Astrocyte of the cerebellum (primary cell): ENCODE data around the gene MACC1.

Source experiments
- DNase-seq: peaks from one replicate; pipeline ENCODE4 v3.0.0-alpha.2; 2011; ENCODE audit warnings: low read depth
- H3K4me3 ChIP-seq: 2 replicates; pipeline ENCODE4 v1.5.1; 2011; ENCODE audit warnings: mild to moderate bottlenecking, low read depth, low read length, moderate library complexity
- in situ Hi-C: cut with HindIII; loops from 2 replicates; pipeline ENCODE4 v1.10.0; 2017; ENCODE audit warnings: low sequenced_read_pairs
- TF ChIP-seq, protein P1 (sequence below): IDR thresholded peaks from 2 replicates; pipeline ENCODE4 v1.5.1; 2012; ENCODE audit warnings: low read length, low read depth, moderate library complexity, mild to moderate bottlenecking; ENCODE audit errors: missing control alignments

MACC1 gene

DNA sequence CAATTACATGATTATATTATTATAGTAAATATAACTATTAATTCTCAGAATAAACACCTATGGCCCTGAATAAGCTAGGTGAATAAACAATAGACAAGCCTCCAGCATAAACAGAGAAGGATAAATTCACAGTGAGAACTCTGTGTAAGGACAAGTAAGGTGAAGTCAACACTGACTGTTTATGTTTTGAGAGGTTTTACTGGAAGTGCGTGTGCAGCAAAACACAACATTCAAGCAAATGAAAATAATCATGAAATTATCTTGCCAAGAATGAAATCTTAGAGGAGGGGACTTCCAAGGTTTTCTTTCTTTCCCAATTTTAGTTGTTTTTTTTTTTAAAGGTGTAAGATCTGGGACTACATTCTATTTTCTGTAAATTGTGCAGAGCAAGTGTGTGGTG is 112.5 kb downstream of the MACC1 start:
- TF ChIP-seq, protein P1, sequence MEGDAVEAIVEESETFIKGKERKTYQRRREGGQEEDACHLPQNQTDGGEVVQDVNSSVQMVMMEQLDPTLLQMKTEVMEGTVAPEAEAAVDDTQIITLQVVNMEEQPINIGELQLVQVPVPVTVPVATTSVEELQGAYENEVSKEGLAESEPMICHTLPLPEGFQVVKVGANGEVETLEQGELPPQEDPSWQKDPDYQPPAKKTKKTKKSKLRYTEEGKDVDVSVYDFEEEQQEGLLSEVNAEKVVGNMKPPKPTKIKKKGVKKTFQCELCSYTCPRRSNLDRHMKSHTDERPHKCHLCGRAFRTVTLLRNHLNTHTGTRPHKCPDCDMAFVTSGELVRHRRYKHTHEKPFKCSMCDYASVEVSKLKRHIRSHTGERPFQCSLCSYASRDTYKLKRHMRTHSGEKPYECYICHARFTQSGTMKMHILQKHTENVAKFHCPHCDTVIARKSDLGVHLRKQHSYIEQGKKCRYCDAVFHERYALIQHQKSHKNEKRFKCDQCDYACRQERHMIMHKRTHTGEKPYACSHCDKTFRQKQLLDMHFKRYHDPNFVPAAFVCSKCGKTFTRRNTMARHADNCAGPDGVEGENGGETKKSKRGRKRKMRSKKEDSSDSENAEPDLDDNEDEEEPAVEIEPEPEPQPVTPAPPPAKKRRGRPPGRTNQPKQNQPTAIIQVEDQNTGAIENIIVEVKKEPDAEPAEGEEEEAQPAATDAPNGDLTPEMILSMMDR, result no peak
- no peak overlapping the region for H3K4me3 ChIP-seq
- DNase-seq, result no peak
- in situ Hi-C loops, result no loop called here

DNA sequence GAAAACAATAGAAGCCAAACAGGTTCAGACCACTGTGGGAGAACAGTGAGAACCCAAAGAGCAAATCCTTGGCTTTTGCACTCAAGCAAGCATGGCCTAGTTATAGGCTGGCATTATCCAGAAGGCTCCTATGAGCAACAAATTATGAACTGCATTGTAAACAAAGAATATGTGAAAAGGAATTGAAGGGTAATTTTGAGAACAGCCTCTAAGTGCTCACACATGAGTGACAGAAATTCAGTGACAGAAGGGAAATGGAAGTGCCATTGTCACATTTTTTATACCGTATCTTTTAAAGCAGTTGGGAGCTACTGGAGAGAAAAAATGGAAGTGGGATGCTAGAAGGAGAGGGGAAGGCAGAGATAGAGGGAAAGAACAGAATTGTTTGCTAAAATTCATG is 114.2 kb downstream of the MACC1 start:
- no peak overlapping the region for H3K4me3 ChIP-seq
- in situ Hi-C loops, result no loop called here
- TF ChIP-seq, protein P1, result no peak
- DNase-seq, result no peak

DNA sequence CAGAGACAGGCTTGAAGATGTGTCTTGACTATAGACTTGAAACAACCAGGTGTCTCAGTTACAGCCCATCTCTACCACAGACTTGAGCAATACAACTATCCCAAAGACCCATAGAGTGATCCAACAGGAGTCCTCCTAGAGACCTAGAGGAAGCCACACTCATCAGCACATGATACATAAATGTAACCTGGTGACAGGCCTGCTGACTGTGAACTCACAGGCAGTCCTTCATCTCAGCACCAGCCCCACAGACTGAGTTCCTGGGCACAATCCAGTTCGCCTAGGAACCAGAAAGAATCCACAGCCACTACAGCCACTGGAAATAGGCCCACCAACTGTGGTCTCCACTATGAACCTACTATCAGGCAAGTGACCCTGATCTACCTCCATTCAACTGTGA is 121.3 kb downstream of the MACC1 start:
- no peak overlapping the region for H3K4me3 ChIP-seq
- no peak for DNase-seq
- in situ Hi-C loops, result no loop called here
- TF ChIP-seq, protein P1, result no peak

DNA sequence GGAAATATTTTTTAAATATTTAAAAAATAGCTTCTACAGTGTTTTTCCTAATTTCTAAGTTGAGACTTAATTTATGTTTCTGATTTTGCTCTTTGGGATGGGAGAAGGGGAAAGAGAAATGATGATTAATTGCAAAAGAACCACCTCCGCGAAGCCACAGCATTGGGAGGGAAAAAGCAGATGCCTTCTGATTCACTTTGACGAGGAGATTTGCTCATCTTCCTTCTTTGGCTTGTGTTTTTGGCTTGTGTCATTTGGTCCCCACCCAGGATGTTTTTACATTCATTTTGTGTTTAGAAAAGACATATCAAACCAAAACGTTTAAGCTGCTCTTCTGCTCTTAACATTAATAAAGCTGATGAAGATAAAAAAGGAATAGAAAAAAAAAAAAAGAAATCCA is 121.7 kb downstream of the MACC1 start:
- H3K4me3 ChIP-seq, result no peak overlapping the region
- TF ChIP-seq, protein P1, result no peak
- DNase-seq, result no peak
- in situ Hi-C loops, result no loop called here

DNA sequence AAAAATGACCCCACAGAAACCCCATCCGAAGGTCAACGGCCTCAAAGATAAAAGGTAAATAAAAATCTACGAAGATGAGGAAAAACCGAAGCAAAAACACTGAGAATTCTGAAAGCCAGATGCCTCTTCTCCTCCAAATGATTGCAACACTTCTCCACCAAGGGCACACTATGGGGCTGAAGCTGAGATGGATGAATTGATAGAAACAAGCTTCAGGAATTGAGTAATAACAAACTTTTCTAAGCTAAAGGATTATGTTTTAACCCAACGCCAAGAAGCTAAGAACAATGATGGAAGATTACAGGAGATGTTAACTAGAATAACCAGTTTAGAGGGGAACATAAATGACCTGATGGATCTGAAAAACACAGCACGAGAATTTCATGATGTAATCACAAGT is 127.8 kb downstream of the MACC1 start:
- DNase-seq, result no peak
- in situ Hi-C loops, result no loop called here
- no peak overlapping the region for H3K4me3 ChIP-seq
- TF ChIP-seq, protein P1, result no peak

DNA sequence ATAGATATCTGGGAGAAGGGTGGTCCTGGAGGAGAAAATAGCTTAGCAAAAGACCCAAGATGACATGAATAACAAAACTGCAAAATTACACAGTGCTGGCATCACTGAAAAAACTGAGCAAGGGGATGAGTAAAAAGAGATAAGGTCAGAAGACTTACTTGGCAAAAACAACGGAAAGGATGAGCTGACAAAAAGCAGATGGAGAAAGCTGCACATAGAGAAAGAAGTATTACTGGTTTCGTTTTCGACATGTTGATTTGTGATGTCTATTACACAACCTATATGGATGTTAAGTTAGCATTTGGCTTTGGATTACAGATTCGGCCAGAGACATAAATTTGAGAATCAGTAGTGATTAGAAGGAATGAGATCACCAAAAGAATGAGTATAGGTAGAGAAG is 132.1 kb downstream of the MACC1 start:
- in situ Hi-C loops, result no loop called here
- DNase-seq, result no peak
- TF ChIP-seq, protein P1, result no peak
- no peak overlapping the region for H3K4me3 ChIP-seq
